Fibroblast of the conjunctiva (primary cell): ENCODE results near the gene RNU1-1.
"Not testable (repeated sequence)": the region's sequence is repeated elsewhere in the genome, so short reads cannot be mapped to it uniquely, and the experiment has no call there.

Experiments
- DNase-seq: peaks from one replicate; pipeline ENCODE4 v3.0.0-alpha.2; 2010; ENCODE audit warnings: low read depth

The RNU1-1 gene

GRCh38 chr1:16521679-16522078 lies 7.6 kb upstream of the RNU1-1 start:
- DNase-seq, result not testable (repeated sequence)

- DNase-seq, result no peak
These were observed 7.2 kb upstream of the RNU1-1 start for GRCh38 chr1:16521288-16521583.

- not testable (repeated sequence) for DNase-seq
These were observed 6.6 kb upstream of the RNU1-1 start for GRCh38 chr1:16520435-16521287.

GRCh38 chr1:16519255-16519951 lies 5.3 kb upstream of the RNU1-1 start:
- DNase-seq, result not testable (repeated sequence)

- not testable (repeated sequence) for DNase-seq
These were observed 4.8 kb upstream of the RNU1-1 start for GRCh38 chr1:16518913-16519254.

GRCh38 chr1:16516694-16517410 lies 2.8 kb upstream of the RNU1-1 start:
- not testable (repeated sequence) for DNase-seq

- DNase-seq, result peak; percentile 94
These were observed 526 bp downstream of the RNU1-1 start for GRCh38 chr1:16513412-16514106.

- not testable (repeated sequence) for DNase-seq
These were observed 1.3 kb downstream of the RNU1-1 start for GRCh38 chr1:16512624-16513411.

GRCh38 chr1:16511926-16512325 lies 2.2 kb downstream of the RNU1-1 start:
- not testable (repeated sequence) for DNase-seq

- not testable (repeated sequence) for DNase-seq
These were observed 5.1 kb downstream of the RNU1-1 start for GRCh38 chr1:16508861-16509445.

- not testable (repeated sequence) for DNase-seq
These were observed 7.5 kb downstream of the RNU1-1 start for GRCh38 chr1:16506364-16507136.

GRCh38 chr1:16505870-16506269 lies 8.2 kb downstream of the RNU1-1 start:
- DNase-seq, result not testable (repeated sequence)

- no peak for DNase-seq
These were observed 10.6 kb downstream of the RNU1-1 start for GRCh38 chr1:16503494-16503893.

GRCh38 chr1:16501446-16501845 lies 12.6 kb downstream of the RNU1-1 start:
- DNase-seq, result not testable (repeated sequence)

GRCh38 chr1:16500975-16501374 lies 13.1 kb downstream of the RNU1-1 start:
- DNase-seq, result not testable (repeated sequence)

- not testable (repeated sequence) for DNase-seq
These were observed 13.6 kb downstream of the RNU1-1 start for GRCh38 chr1:16500466-16500865.

GRCh38 chr1:16498573-16499413 lies 15.3 kb downstream of the RNU1-1 start:
- DNase-seq, result peak; percentile 45

- not testable (repeated sequence) for DNase-seq
These were observed 16.0 kb downstream of the RNU1-1 start for GRCh38 chr1:16498047-16498446.

- DNase-seq, result not testable (repeated sequence)
These were observed 16.6 kb downstream of the RNU1-1 start for GRCh38 chr1:16497474-16497904.
